ENCODE results near the gene FCHSD1.

Gene FCHSD1

DNA sequence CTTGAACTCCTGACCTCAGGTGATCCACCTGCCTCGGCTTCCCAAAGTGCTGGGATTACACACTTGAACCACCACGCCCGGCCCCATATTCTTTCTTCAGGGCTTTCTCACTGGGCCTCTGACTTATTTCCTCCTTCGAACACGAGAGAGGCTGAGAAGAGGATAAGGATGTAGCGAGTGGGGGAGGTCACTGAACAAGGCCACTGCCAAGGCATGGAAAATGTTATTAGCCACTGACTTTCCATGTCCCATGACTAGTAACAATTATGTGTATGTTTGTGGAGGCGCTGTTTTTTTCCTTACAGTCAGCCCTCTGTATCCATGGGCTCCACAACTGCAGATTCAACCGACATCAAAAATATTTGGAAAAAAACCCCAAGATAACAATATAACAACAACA lies 12.3 kb upstream of the FCHSD1 start:
- Mint-ChIP-seq H3K27me3 (ENCODE audit: low read depth, poor library complexity) (peaks cover 4% of the 10 kb centered on the region), H3K36me3 (ENCODE audit: low read depth) (no peaks in the 10 kb centered on the region), H3K9me3 (no peaks in the 10 kb centered on the region), H3K4me1 (peaks cover 2% of the 10 kb centered on the region), H3K4me3 (no peak overlapping the region), H3K27ac (no peak overlapping the region)
- no peak for DNase-seq
- TF ChIP-seq, protein P1, sequence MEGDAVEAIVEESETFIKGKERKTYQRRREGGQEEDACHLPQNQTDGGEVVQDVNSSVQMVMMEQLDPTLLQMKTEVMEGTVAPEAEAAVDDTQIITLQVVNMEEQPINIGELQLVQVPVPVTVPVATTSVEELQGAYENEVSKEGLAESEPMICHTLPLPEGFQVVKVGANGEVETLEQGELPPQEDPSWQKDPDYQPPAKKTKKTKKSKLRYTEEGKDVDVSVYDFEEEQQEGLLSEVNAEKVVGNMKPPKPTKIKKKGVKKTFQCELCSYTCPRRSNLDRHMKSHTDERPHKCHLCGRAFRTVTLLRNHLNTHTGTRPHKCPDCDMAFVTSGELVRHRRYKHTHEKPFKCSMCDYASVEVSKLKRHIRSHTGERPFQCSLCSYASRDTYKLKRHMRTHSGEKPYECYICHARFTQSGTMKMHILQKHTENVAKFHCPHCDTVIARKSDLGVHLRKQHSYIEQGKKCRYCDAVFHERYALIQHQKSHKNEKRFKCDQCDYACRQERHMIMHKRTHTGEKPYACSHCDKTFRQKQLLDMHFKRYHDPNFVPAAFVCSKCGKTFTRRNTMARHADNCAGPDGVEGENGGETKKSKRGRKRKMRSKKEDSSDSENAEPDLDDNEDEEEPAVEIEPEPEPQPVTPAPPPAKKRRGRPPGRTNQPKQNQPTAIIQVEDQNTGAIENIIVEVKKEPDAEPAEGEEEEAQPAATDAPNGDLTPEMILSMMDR (IDR thresholded peaks at IDR 0.05): no peak

DNA sequence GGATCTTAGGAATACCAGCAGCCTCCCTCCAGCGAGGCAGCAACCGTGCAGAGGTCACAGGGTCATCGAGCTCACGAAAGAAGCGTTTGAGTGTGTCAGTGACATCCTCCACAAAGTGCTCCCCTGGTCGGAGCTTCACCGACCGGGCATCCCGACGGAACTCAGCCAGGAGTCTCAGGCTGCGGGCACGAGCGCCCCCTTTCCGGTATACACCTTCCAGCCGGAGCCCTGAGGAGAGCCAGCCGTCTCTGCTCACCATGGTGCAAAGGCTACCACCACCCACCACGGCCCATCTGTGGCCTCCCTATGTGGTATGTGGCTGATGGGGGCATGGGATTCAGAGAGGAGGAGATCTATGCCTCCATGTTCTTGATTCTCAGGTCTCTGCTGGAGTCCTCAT lies 10.8 kb upstream of the FCHSD1 start:
- Mint-ChIP-seq H3K27ac (no peak overlapping the region), H3K27me3 (ENCODE audit: low read depth, poor library complexity) (peaks cover 4% of the 10 kb centered on the region), H3K36me3 (ENCODE audit: low read depth) (no peaks in the 10 kb centered on the region), H3K4me1 (no peaks in the 10 kb centered on the region), H3K9me3 (no peaks in the 10 kb centered on the region), H3K4me3 (no peak overlapping the region)
- TF ChIP-seq, protein P1 (IDR thresholded peaks at IDR 0.05): no peak
- DNase-seq: no peak

DNA sequence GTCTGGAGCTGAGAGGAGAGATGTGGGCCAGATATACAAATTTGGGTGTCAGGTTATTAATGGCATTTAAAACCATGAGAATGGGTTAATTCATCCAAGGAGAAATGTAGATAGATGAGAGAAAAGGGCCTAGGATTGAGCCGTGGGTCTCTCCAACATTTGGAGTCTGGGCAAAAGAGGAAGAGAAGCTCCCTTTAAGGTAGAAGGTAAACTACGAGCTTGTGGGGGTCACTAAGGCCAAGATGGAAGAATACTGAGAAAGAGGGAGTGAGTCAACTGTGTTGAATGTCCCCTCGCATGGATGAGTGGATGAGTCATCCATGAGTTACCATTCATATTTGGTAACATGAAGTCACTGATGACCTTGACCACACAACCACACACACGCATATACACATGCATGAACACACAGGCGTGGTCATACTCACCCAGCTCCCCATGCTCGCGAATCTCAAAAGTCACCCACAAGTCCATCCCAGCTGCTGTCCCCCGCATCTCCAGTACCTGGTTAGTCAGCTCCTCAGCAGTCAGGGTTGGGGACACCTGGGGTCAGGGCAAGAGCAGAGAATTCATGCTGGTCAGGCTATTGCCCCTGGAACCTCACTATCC lies 6.8 kb upstream of the FCHSD1 start:
- Mint-ChIP-seq H3K4me1 (no peaks in the 10 kb centered on the region), H3K27ac (no peak overlapping the region), H3K4me3 (no peak overlapping the region)

DNA sequence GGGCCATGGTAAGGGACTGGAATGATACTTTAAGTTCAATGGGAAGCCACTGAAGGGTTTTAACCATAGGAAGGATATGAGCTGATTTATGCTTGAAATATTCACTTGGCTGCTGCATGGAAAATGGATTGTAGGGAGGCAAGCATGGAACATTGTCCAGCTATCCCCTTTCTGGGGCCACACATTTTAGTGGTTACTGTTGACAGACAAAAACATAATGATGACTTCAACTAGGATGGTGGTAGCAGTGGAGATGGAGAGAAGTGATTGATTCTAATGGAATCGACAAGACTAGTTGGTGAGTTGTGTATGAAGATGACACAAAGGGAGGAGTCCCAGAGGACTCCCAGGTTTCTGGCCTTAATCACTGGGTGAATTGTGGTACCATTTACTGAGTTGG lies 6.2 kb upstream of the FCHSD1 start:
- H3K4me3 Mint-ChIP-seq: no peak overlapping the region
- H3K9me3 Mint-ChIP-seq: no peaks in the 10 kb centered on the region
- no peak overlapping the region for H3K27ac Mint-ChIP-seq
- peaks cover 4% of the 10 kb centered on the region for H3K4me1 Mint-ChIP-seq
- peaks cover 17% of the 10 kb centered on the region for H3K27me3 Mint-ChIP-seq (ENCODE audit: low read depth, poor library complexity)
- H3K36me3 Mint-ChIP-seq (ENCODE audit: low read depth): no peaks in the 10 kb centered on the region
- DNase-seq: no peak
- TF ChIP-seq, protein P1 (IDR thresholded peaks at IDR 0.05): no peak

More for the DNA sequence above, 6.8 kb upstream of the FCHSD1 start:
- Mint-ChIP-seq H3K9me3 (no peaks in the 10 kb centered on the region), H3K36me3 (ENCODE audit: low read depth) (no peaks in the 10 kb centered on the region), H3K27me3 (ENCODE audit: low read depth, poor library complexity) (peaks cover 10% of the 10 kb centered on the region)
- DNase-seq: no peak
- TF ChIP-seq, protein P1 (IDR thresholded peaks at IDR 0.05): no peak

DNA sequence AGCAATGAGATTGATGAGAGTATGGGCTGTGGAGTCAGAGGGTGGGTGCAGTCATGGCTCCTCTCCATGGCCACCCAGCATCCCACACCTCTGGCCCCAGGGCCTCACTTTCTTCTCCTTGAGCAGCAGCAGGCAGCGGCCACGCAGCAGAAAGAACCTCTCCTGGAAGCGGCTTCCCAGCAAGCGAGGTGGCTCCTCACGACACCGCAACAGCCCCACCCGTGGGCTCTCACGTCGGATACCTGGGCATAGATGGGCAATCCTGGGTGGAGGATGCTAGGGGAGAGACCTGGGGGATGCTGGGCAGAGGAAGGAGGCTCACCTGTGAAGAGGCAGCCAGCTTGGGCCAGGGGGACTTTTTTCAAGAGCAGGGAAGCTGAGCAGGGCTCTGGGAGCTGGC lies 5.2 kb upstream of the FCHSD1 start:
- H3K4me1 Mint-ChIP-seq: peaks cover 10% of the 10 kb centered on the region
- no peak overlapping the region for H3K27ac Mint-ChIP-seq
- TF ChIP-seq, protein P1 (IDR thresholded peaks at IDR 0.05): no peak
- no peak overlapping the region for H3K4me3 Mint-ChIP-seq
- H3K36me3 Mint-ChIP-seq (ENCODE audit: low read depth): no peaks in the 10 kb centered on the region
- no peaks in the 10 kb centered on the region for H3K9me3 Mint-ChIP-seq
- H3K27me3 Mint-ChIP-seq (ENCODE audit: low read depth, poor library complexity): peaks cover 21% of the 10 kb centered on the region
- DNase-seq: no peak

DNA sequence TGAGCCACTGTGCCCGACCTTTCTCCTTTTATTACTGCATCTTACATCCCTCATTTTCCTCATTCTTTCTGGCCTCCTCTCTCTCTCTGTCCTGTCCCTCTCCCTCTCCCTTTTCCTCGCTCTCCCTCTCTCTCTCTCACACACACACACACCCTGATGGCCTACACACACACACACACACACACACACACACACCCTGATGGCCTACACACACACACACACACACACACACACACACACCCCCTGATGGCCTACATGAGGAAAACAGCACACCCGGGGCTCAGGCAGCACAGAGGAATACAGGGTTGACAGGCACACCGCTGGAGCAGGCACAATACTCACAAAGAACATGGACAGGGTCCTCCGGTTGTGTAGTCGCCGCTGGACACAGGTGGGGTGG lies 3.8 kb upstream of the FCHSD1 start:
- no peak for DNase-seq
- Mint-ChIP-seq H3K27me3 (ENCODE audit: low read depth, poor library complexity) (peaks cover 29% of the 10 kb centered on the region), H3K4me3 (no peak overlapping the region), H3K4me1 (peaks cover 16% of the 10 kb centered on the region), H3K27ac (no peak overlapping the region), H3K36me3 (ENCODE audit: low read depth) (no peaks in the 10 kb centered on the region), H3K9me3 (no peaks in the 10 kb centered on the region)
- TF ChIP-seq, protein P1 (IDR thresholded peaks at IDR 0.05): no peak
